ENCODE measurements around the gene MRTO4.
"Not testable (repeated sequence)": the region's sequence is repeated elsewhere in the genome, so short reads cannot be mapped to it uniquely, and the experiment has no call there.

- TF ChIP-seq EZH2 (IDR thresholded peaks at IDR 0.05; ENCODE audit: insufficient read depth, poor library complexity, severe bottlenecking); EZH2phosphoT487 (IDR thresholded peaks at IDR 0.05; ENCODE audit: insufficient read depth, low read depth): not testable (repeated sequence)
These were observed 35.0 kb upstream of the MRTO4 start for GRCh38 chr1:19216585-19216984.

All from GM23248 (cell line).